HG03469 (cell line): ENCODE results near the gene NKD1.
"Not testable (repeated sequence)": the region's sequence is repeated elsewhere in the genome, so short reads cannot be mapped to it uniquely, and the experiment has no call there.

ENCODE experiments used
- ATAC-seq: cut with Tn5 transposase; IDR thresholded peaks from one replicate; pipeline ENCODE4 v1.9.1; 2021; ENCODE audit warnings: mild to moderate bottlenecking, moderate library complexity, moderate number of reproducible peaks; ENCODE audit not compliant: unreplicated experiment

Gene NKD1

GRCh38 chr16:50536258-50536645 is 11.9 kb upstream of the NKD1 start:
- ATAC-seq, result not testable (repeated sequence)

GRCh38 chr16:50537533-50538290 is 10.5 kb upstream of the NKD1 start:
- no peak for ATAC-seq

- no peak for ATAC-seq
Measured at GRCh38 chr16:50538411-50539052, 9.7 kb upstream of the NKD1 start.

- no peak for ATAC-seq
Measured at GRCh38 chr16:50539053-50539695, 9.0 kb upstream of the NKD1 start.

GRCh38 chr16:50539822-50540710 is 8.1 kb upstream of the NKD1 start:
- no peak for ATAC-seq

GRCh38 chr16:50540711-50541007 is 7.5 kb upstream of the NKD1 start:
- ATAC-seq, result no peak

GRCh38 chr16:50542703-50543102 is 5.5 kb upstream of the NKD1 start:
- ATAC-seq, result no peak

- no peak for ATAC-seq
Measured at GRCh38 chr16:50546125-50546524, 2.1 kb upstream of the NKD1 start.

GRCh38 chr16:50547340-50548124 is 664 bp upstream of the NKD1 start:
- ATAC-seq, result no peak

GRCh38 chr16:50548909-50549560 is 839 bp downstream of the NKD1 start:
- no peak for ATAC-seq

GRCh38 chr16:50549561-50549915 is 1.3 kb downstream of the NKD1 start:
- no peak for ATAC-seq

- no peak for ATAC-seq
Measured at GRCh38 chr16:50550035-50550434, 1.8 kb downstream of the NKD1 start.

GRCh38 chr16:50550866-50551641 is 2.9 kb downstream of the NKD1 start:
- ATAC-seq, result no peak

- no peak for ATAC-seq
Measured at GRCh38 chr16:50552476-50553101, 4.4 kb downstream of the NKD1 start.

- no peak for ATAC-seq
Measured at GRCh38 chr16:50553182-50553710, 5.0 kb downstream of the NKD1 start.

GRCh38 chr16:50553731-50554360 is 5.7 kb downstream of the NKD1 start:
- ATAC-seq, result no peak

GRCh38 chr16:50555269-50555875 is 7.2 kb downstream of the NKD1 start:
- no peak for ATAC-seq
